ENCODE measurements around the gene CLDN20.
"Not testable (repeated sequence)": the region's sequence is repeated elsewhere in the genome, so short reads cannot be mapped to it uniquely, and the experiment has no call there.

Gene CLDN20

GRCh38 chr6:155268088-155268867 is 4.5 kb downstream of the CLDN20 start:
- in situ Hi-C loops (cut with MboI; ENCODE audit: low sequenced_read_pairs), result not testable (repeated sequence)

DNA sequence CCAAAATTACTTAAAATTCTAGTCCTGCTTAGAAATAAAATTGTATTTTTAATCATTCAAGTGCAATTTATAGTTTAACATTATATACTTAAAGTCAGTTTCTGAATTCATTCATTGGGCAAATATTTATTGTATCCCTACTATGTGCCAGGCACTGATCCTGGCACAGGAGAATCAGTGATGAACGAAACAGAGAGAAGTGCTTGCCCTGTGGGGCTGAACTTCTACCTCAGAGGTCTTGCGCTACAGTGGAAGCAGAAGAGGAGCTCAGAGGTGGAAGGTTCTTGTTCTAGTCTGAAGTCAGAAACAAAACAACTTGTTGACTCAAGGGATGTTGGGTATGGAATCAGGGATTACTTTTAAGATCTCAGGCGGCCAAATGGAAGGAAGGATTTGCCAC is 6.0 kb downstream of the CLDN20 start:
- in situ Hi-C loops (cut with MboI; ENCODE audit: low sequenced_read_pairs), result no loop called here

GRCh38 chr6:155270561-155271091 is 6.8 kb downstream of the CLDN20 start:
- in situ Hi-C loops (cut with MboI; ENCODE audit: low sequenced_read_pairs), result no loop called here

DNA sequence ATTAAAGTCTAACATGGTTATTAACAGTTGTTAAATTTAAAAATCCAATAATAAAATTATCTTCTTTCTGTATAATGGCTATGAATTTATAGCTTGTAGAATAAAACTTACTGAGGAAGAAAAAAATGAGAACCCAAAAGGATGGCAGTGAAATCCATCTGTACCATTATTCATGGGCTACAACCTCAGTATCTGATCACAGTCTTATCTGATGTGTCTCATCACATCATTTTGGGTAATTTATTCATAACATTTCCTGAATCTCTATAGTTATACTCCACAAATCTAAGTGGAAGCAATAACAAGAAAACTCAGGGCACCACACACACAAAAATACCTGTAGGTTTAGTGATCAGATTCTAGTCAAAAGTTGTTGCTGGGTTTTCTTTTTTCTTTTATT is 7.3 kb downstream of the CLDN20 start:
- in situ Hi-C loops (cut with MboI; ENCODE audit: low sequenced_read_pairs), result no loop called here

GRCh38 chr6:155272353-155273232 is 8.8 kb downstream of the CLDN20 start:
- in situ Hi-C loops (cut with MboI; ENCODE audit: low sequenced_read_pairs), result no loop called here

GRCh38 chr6:155273431-155273830 is 9.6 kb downstream of the CLDN20 start:
- in situ Hi-C loops (cut with MboI; ENCODE audit: low sequenced_read_pairs), result no loop called here

DNA sequence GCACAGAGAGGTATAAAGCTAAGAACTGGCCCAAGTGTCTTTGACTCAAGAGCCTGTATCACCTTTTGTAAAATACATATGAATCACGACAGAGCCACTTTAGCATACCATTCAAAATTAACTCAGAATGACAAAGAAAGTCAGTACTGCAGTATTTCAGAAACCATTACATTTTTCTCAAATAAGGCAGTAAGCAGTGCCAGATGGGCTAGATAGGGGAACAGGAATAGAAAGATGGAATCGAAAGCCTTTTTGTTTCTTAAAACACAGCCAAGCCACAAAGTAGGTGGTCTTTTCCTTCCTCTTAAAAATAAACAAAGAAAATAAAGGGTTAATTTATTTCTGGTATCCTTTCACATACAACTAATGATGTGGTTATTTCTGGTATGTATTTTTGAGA is 10.3 kb downstream of the CLDN20 start:
- in situ Hi-C loops (cut with MboI; ENCODE audit: low sequenced_read_pairs), result no loop called here

DNA sequence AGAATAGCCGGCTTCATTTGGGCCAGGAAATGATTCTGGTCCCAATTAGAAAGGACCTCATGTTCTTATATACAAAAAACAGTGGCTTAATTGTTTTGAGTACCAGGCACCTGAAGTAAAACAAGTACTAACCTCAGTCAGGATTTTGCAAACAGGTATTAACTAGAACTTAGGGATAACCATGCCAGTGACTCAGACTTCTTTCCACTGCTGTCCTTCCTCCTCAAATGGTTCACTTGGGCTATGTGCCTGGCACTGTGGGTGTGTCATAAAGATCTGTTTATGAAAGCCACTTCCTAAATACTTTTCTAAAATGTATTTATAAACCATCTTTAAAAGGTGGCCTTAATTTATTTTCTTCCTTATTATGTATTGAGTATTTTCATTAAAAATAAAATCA is 10.7 kb downstream of the CLDN20 start:
- in situ Hi-C loops (cut with MboI; ENCODE audit: low sequenced_read_pairs), result no loop called here

GRCh38 chr6:155275808-155276480 is 12.1 kb downstream of the CLDN20 start:
- in situ Hi-C loops (cut with MboI; ENCODE audit: low sequenced_read_pairs), result no loop called here

DNA sequence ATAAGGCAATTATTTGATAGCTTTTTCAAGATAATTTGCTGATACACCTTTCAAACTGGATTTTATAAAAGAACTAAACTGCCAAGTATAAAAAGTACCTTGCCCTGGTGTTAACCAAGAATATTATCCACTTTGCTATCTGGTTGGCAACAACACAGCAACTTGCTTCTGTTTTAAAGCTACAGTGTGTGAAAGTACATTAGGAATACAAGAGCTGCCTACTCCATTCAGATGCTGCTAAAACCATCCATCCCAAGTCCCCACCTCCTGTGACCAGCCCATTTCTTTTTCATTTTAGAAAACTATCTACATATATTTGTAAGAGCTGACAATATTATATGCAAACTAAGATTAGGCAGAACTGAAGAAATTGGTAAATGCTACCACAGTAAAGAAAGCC is 12.8 kb downstream of the CLDN20 start:
- in situ Hi-C loops (cut with MboI; ENCODE audit: low sequenced_read_pairs), result no loop called here

GRCh38 chr6:155278319-155279049 is 14.7 kb downstream of the CLDN20 start:
- in situ Hi-C loops (cut with MboI; ENCODE audit: low sequenced_read_pairs), result no loop called here

- in situ Hi-C loops (cut with MboI; ENCODE audit: low sequenced_read_pairs), result no loop called here
Observed at GRCh38 chr6:155284775-155285174, 21.0 kb downstream of the CLDN20 start.

DNA sequence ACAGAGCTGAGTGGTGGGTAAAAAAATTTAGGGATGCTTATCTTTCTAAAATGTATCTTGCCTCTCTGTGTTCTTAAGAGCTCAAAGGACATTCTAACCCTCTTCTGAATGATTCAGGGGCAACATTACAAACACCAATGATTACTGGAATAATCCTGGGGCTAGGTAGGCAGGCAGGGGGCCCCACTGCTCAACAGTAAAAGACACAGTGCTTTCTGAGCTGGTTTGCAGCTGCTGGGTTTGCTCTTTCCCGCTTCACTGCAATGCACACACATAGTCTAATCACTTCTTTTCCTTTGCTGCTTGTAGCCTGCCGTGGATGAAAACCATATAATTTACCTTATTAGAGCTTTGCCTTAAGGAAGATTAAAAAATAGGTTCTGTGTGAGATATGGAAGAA is 23.9 kb downstream of the CLDN20 start:
- in situ Hi-C loops (cut with MboI; ENCODE audit: low sequenced_read_pairs), result no loop called here

DNA sequence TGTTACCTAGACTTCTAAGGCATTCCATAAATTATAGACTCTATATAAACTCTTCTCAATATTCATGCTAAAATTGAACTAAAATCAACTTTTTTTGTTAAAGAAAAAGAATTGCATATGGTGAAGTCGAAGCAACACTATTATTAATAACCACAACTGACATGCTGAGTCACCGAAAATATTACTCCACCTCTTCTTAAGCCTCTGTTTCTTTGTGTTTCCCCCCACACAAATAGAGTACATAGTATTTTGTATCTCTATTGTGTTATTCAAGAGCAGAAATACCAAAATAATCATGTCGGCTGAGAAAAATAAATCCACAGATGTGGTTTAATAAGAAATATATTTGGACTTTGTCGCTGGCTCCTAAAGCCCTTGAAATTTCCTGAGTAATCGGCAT is 26.7 kb downstream of the CLDN20 start:
- in situ Hi-C loops (cut with MboI; ENCODE audit: low sequenced_read_pairs), result no loop called here

- in situ Hi-C loops (cut with MboI; ENCODE audit: low sequenced_read_pairs), result no loop called here
Observed at GRCh38 chr6:155291291-155291690, 27.5 kb downstream of the CLDN20 start.

DNA sequence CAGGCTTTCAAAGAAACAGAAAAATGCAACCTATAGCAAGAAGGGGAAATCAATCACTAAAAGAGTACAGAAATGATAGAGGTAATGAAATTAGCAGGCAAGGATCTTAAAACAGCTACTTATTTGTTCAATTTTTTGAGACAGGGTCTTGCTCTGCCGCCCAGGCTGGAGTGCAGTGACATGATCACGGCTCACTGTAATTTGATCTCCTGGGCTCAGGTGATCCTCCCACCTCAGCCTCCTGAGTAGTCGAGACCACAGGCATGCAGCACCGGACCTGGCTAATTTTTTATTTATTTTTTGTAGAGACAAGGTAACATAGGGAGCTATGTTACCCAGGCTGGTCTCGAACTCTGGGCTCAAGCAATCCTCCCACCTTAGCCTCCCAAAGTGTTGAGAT is 28.9 kb downstream of the CLDN20 start:
- in situ Hi-C loops (cut with MboI; ENCODE audit: low sequenced_read_pairs), result no loop called here

GRCh38 chr6:155297669-155298068 is 33.9 kb downstream of the CLDN20 start:
- in situ Hi-C loops (cut with MboI; ENCODE audit: low sequenced_read_pairs), result no loop called here

- in situ Hi-C loops (cut with MboI; ENCODE audit: low sequenced_read_pairs), result no loop called here
Observed at GRCh38 chr6:155301867-155302266, 38.1 kb downstream of the CLDN20 start.

GRCh38 chr6:155303361-155303870 is 39.6 kb downstream of the CLDN20 start:
- in situ Hi-C loops (cut with MboI; ENCODE audit: low sequenced_read_pairs), result no loop called here

DNA sequence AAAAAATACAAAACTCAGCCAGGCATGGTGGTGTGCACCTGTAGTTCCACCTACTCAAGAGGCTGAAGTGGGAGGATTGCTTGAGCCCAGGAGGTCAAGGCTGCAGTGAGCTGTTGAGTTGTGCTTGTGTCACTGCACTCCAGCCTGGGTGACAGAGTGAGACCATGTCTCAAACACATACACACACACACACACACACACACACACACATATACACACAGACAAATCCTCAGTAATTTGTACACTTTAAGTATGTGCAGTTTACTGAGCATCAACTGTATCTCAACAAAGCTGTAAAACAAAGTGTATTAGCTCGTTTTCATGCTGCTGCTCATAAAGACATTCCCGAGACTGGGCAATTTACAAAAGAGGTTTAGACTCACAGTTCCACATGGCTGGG is 43.1 kb downstream of the CLDN20 start:
- in situ Hi-C loops (cut with MboI; ENCODE audit: low sequenced_read_pairs), result no loop called here
